ENCODE data around the gene ACTR1B. TPM values are rescaled to one million over a fixed set of nuclear protein-coding genes. Genes with fewer than 3 reads are reported as not detected.

Gene ACTR1B
- total RNA-seq, 1 experiment from 2014 or later, result 33.8 TPM

- peaks cover 4% of the 10 kb centered on the region for H3K79me1 ChIP-seq (ENCODE audit: insufficient read depth, low read depth, low read length, poor library complexity, severe bottlenecking)
- H3K4ac ChIP-seq (ENCODE audit: low read depth, low read length), result no peak overlapping the region
- no peak overlapping the region for H3K27ac ChIP-seq (ENCODE audit: insufficient read length, low read depth, low read length)
- no peak overlapping the region for H3K4me3 Mint-ChIP-seq
- peaks cover 41 to 60% (median 51%) of the 10 kb centered on the region in 3 experiments for H3K36me3 Mint-ChIP-seq (ENCODE audit: insufficient read depth in 1 of 3, low read depth in 3 of 3)
- no peaks in the 10 kb centered on the region; the same call in 1 of the 2 replicates for H3K4me1 ChIP-seq (ENCODE audit: insufficient read depth, low read length)
- H3K9me3 Mint-ChIP-seq, result peaks cover 3 to 8% of the 10 kb centered on the region in 2 experiments; a peak in 4 of 5 replicates
- H2BK120ac ChIP-seq (ENCODE audit: low read depth, low read length, poor library complexity, severe bottlenecking), result no peak overlapping the region
- peaks cover 9% of the 10 kb centered on the region for H3K23me2 ChIP-seq (ENCODE audit: insufficient read length, low read depth, low read length, poor library complexity, severe bottlenecking)
- H3K56ac ChIP-seq (ENCODE audit: insufficient read length, low read depth, low read length), result no peak overlapping the region
- no peak overlapping the region for H4K91ac ChIP-seq (ENCODE audit: insufficient read length, low read depth, low read length)
- H3K9ac ChIP-seq (ENCODE audit: extremely low read depth, insufficient read length, low read length), result no peak overlapping the region
- H3K14ac ChIP-seq (ENCODE audit: insufficient read depth, low read length), result no peak overlapping the region
- H3K27me3 Mint-ChIP-seq (ENCODE audit: low read depth), result peaks cover 1% of the 10 kb centered on the region; the same call in 1 of the 2 replicates
- H2BK15ac ChIP-seq (ENCODE audit: low read depth, low read length), result no peak overlapping the region
- no peak overlapping the region for H3K23ac ChIP-seq (ENCODE audit: insufficient read length, low read depth, low read length)
- H3K9me3 ChIP-seq (ENCODE audit: control insufficient read depth, low read depth, low read length), result peaks cover 9% of the 10 kb centered on the region
- no CpG with 5 or more reads among the region's 37 CpGs for WGBS (ENCODE audit: extremely low coverage, insufficient read length, low lambda C conversion rate)
- no peak overlapping the region for H3T11ph ChIP-seq (ENCODE audit: low read length)
- H3K79me2 ChIP-seq (ENCODE audit: insufficient read depth, low read length), result peaks cover 4% of the 10 kb centered on the region; the same call in 1 of the 2 replicates
- H2AFZ ChIP-seq (ENCODE audit: low read length), result no peak overlapping the region
- no peak overlapping the region for H2AK5ac ChIP-seq (ENCODE audit: insufficient read length, low read length)
- no peak overlapping the region for H2BK20ac ChIP-seq (ENCODE audit: low read depth, low read length, poor library complexity, severe bottlenecking)
- no peaks in the 10 kb centered on the region for H3K27me3 ChIP-seq (ENCODE audit: insufficient read depth, low read length)
- no peak overlapping the region for H3K27ac Mint-ChIP-seq
- TF ChIP-seq CTCF (conservative IDR thresholded peaks at IDR 0.05), result no peak
- H4K20me1 ChIP-seq (ENCODE audit: control insufficient read depth, insufficient read depth, insufficient read length), result no peaks in the 10 kb centered on the region
- no peak overlapping the region for H3K4me2 ChIP-seq (ENCODE audit: insufficient read depth, insufficient read length, low read length)
- no peak overlapping the region for H2BK12ac ChIP-seq (ENCODE audit: insufficient read length, low read depth, low read length)
- no peak overlapping the region for H4K8ac ChIP-seq (replicated peaks; ENCODE audit: insufficient read length, low read depth, low read length)
- no peak overlapping the region for H2BK5ac ChIP-seq (ENCODE audit: insufficient read length, low read length)
- peaks cover 14 to 18% of the 10 kb centered on the region in 2 experiments for H3K4me1 Mint-ChIP-seq
- no peak overlapping the region for H4K5ac ChIP-seq (ENCODE audit: insufficient read length, low read depth, low read length)
- no peak overlapping the region for H3K18ac ChIP-seq (ENCODE audit: insufficient read length, low read depth, low read length)
- no peak for DNase-seq
These were observed 5.7 kb downstream of the ACTR1B start for GRCh38 chr2:97657986-97658690.
